ENCODE results near the gene SFTA2. TPM values are rescaled to one million over a fixed set of nuclear protein-coding genes. Genes with fewer than 3 reads are reported as not detected.
"Not testable (repeated sequence)": the region's sequence is repeated elsewhere in the genome, so short reads cannot be mapped to it uniquely, and the experiment has no call there.

Gene SFTA2
- total RNA-seq, 1 donor from 2014 or later = not detected

DNA sequence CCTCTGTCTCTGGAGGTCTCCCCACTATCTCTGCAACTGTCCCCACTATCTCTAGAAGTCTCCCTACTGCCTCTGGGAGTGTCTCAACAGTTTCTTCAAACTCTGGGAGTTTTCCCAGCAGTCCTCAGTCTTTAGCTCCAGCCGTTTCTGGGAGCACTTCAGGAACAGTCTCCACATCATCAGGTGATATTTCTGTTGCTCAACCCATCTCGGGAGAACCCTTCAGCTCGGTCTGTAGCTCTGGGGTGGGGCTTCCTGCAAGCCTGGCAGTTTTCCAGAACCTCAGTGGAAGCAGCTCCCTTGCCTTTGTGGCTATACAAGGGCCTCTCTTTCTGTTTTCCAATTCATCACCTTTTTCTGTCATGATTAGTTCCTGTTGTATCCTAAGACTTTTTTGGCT is 3.0 kb upstream of the SFTA2 start:
- peak; percentile 71 for DNase-seq (ENCODE audit: low read depth)
- H3K36me3 ChIP-seq (ENCODE audit: control insufficient read depth, insufficient read depth, low read length) = no peaks in the 10 kb centered on the region
- FAIRE-seq = peak; percentile 68
- no peaks in the 10 kb centered on the region for H3K27me3 ChIP-seq (ENCODE audit: control insufficient read depth, insufficient read depth, low read length)
- TF ChIP-seq, protein P1, sequence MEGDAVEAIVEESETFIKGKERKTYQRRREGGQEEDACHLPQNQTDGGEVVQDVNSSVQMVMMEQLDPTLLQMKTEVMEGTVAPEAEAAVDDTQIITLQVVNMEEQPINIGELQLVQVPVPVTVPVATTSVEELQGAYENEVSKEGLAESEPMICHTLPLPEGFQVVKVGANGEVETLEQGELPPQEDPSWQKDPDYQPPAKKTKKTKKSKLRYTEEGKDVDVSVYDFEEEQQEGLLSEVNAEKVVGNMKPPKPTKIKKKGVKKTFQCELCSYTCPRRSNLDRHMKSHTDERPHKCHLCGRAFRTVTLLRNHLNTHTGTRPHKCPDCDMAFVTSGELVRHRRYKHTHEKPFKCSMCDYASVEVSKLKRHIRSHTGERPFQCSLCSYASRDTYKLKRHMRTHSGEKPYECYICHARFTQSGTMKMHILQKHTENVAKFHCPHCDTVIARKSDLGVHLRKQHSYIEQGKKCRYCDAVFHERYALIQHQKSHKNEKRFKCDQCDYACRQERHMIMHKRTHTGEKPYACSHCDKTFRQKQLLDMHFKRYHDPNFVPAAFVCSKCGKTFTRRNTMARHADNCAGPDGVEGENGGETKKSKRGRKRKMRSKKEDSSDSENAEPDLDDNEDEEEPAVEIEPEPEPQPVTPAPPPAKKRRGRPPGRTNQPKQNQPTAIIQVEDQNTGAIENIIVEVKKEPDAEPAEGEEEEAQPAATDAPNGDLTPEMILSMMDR (IDR thresholded peaks at IDR 0.05; ENCODE audit: insufficient read depth, low read length, severe bottlenecking) = no peak
- no peak overlapping the region for H3K4me3 ChIP-seq (ENCODE audit: low read depth, low read length)

DNA sequence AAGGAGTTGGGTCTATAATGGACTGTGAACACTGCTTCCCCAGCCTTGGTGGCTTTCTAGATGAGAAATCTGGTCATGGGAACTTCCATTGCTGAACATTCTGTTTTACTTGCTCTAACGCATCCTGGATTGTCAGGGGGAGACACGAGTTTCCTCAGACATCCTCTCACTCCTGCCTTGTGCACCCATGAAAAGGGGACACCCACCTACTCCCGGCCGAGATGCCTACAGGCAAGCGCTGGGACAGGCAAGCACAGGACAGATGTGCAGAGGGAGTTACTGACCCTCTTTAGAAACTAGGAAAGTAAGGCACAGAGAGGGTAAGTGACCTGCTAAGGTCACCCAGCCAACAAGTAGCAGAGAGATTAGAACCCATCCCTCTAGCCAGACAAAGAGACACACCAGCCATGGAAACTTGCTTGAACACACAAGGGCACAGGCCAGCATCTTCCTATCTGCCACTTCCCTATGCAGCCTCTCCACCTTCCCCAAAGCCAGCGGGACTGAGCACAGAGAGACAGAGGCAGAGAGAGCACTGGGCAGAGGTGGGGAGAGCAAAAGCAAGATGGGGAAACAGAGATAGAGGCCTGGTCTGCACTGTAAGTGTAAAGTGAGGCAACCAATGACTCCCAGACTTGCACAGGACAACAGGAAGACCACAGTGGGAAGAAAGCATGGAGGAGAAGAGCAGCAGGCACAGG is 845 bp upstream of the SFTA2 start:
- H3K27me3 ChIP-seq (ENCODE audit: control insufficient read depth, insufficient read depth, low read length) = no peaks in the 10 kb centered on the region
- no peak overlapping the region for H3K4me3 ChIP-seq (ENCODE audit: low read depth, low read length)
- H3K36me3 ChIP-seq (ENCODE audit: control insufficient read depth, insufficient read depth, low read length) = no peaks in the 10 kb centered on the region
- DNase-seq (ENCODE audit: low read depth) (no peak), FAIRE-seq (peak; percentile 94)
- TF ChIP-seq, protein P1 (IDR thresholded peaks at IDR 0.05; ENCODE audit: insufficient read depth, low read length, severe bottlenecking) = no peak

DNA sequence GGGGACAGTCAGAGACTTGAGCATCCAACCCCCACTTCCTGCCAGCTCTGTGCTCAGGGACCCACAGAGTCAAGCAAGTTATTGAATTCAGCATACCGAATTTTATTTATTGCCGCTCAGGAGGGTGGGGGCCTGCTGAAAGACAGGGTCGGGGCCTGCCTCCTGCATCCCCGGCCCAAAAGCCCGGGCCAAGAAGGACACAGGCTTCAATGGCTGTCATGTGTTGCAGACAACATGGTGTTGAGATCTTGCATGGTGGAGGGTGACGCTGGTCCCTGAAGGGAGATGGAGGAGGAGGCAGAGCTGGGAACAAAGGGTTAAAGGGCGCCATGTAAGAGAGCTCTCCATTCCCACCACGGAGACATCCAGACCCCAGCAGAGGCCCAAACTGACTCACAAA is 698 bp downstream of the SFTA2 start:
- H3K4me3 ChIP-seq (ENCODE audit: low read depth, low read length) = no peak overlapping the region
- H3K36me3 ChIP-seq (ENCODE audit: control insufficient read depth, insufficient read depth, low read length) = peaks cover 1% of the 10 kb centered on the region
- FAIRE-seq (no peak), DNase-seq (ENCODE audit: low read depth) (no peak)
- H3K27me3 ChIP-seq (ENCODE audit: control insufficient read depth, insufficient read depth, low read length) = no peaks in the 10 kb centered on the region
- TF ChIP-seq, protein P1 (IDR thresholded peaks at IDR 0.05; ENCODE audit: insufficient read depth, low read length, severe bottlenecking) = no peak

GRCh38 chr6:30930506-30930905 is 1.5 kb downstream of the SFTA2 start:
- H3K4me3 ChIP-seq (ENCODE audit: low read depth, low read length) = no peak overlapping the region
- TF ChIP-seq, protein P1 (IDR thresholded peaks at IDR 0.05; ENCODE audit: insufficient read depth, low read length, severe bottlenecking) = no peak
- FAIRE-seq (no peak), DNase-seq (ENCODE audit: low read depth) (no peak)
- peaks cover 6% of the 10 kb centered on the region for H3K36me3 ChIP-seq (ENCODE audit: control insufficient read depth, insufficient read depth, low read length)
- H3K27me3 ChIP-seq (ENCODE audit: control insufficient read depth, insufficient read depth, low read length) = no peaks in the 10 kb centered on the region

- H3K36me3 ChIP-seq (ENCODE audit: control insufficient read depth, insufficient read depth, low read length) = peaks cover 11% of the 10 kb centered on the region
- TF ChIP-seq, protein P1 (IDR thresholded peaks at IDR 0.05; ENCODE audit: insufficient read depth, low read length, severe bottlenecking) = no peak
- DNase-seq (ENCODE audit: low read depth) = no peak
- H3K27me3 ChIP-seq (ENCODE audit: control insufficient read depth, insufficient read depth, low read length) = no peaks in the 10 kb centered on the region
- no peak overlapping the region for H3K4me3 ChIP-seq (ENCODE audit: low read depth, low read length)
- FAIRE-seq = no peak
Measured at GRCh38 chr6:30928677-30929076, 3.3 kb downstream of the SFTA2 start.

DNA sequence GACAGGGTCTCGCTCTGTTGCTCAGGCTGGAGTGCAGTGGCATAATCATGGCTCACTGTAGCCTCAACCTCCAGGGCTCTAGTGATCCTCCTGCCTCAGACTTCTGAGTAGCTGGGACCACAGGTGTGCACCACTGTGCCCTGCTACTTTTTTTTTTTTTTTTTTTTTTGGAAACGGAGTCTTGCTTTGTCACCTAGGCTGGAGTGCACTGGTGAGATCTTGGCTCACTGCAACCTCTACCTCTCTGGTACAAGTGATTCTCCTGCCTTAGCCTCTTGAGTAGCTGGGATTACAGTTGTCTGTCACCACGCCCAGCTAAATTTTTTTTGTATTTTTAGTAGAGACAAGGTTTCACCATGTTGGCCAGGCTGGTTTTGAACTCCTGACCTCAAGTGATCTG is 4.9 kb downstream of the SFTA2 start:
- FAIRE-seq; DNase-seq (ENCODE audit: low read depth); H3K4me3 ChIP-seq (ENCODE audit: low read depth, low read length); H3K27me3 ChIP-seq (ENCODE audit: control insufficient read depth, insufficient read depth, low read length): not testable (repeated sequence)
- peaks cover 19% of the 10 kb centered on the region for H3K36me3 ChIP-seq (ENCODE audit: control insufficient read depth, insufficient read depth, low read length)

Data from bronchial epithelial cell (primary cell).